OCI-LY7 (cell line): Measurements from ENCODE around the gene PRKAG2.

ENCODE experiments used
- CTCF ChIP-seq: fragments of 200-600 bp; sonication (generic); conservative IDR thresholded peaks from 2 replicates; pipeline ENCODE4 v1.5.1; 2014; ENCODE audit warnings: mild to moderate bottlenecking, antibody characterized with exemption, low read length, moderate library complexity, mixed read lengths
- EZH2phosphoT487 ChIP-seq: fragments of 200-600 bp; sonication (generic); IDR thresholded peaks from 2 replicates; pipeline ENCODE4 v1.6.1; 2018; ENCODE audit warnings: low read depth, borderline replicate concordance, mild to moderate bottlenecking, mixed run types, antibody characterized with exemption, low read length, moderate library complexity, mixed read lengths

- TF ChIP-seq CTCF (no peak), EZH2phosphoT487 (no peak)
Observed at GRCh38 chr7:151767557-151767956, 109.4 kb downstream of the PRKAG2 start.
